GM12892 (cell line): Measurements from ENCODE around the gene OR6M1.

Experiments used
- POLR2A ChIP-seq: IDR thresholded peaks from 2 replicates; pipeline ENCODE4 v1.6.1; 2011; ENCODE audit warnings: low read depth, low read length, control low read depth
- POLR2AphosphoS5 ChIP-seq: IDR thresholded peaks from 2 replicates; pipeline ENCODE4 v1.6.1; 2011; ENCODE audit warnings: low read depth, low read length, control low read depth

GRCh38 chr11:123800036-123800435, 6.1 kb downstream of the OR6M1 start:
- TF ChIP-seq POLR2AphosphoS5 (no peak), POLR2A (no peak)
